Tibial artery (tissue), 4 donors: ENCODE data around the gene MYD88.
"Not testable (repeated sequence)": the region's sequence is repeated elsewhere in the genome, so short reads cannot be mapped to it uniquely, and the experiment has no call there.

Source experiments
- DNase-seq, 2 donors: peaks; one replicate each; pipeline ENCODE4 v3.0.0-alpha.2; 2019
- H3K27ac ChIP-seq, 2 donors: fragments of 200-600 bp; sonication (generic) in 1 of 2; 1 replicate in 1 of 2; 2 replicates in 1 of 2; pipeline ENCODE4 v1.5.1; 2018 to 2019; ENCODE audit warnings: mild to moderate bottlenecking in 1 of 2
- H3K27me3 ChIP-seq, 2 donors: fragments of 200-600 bp; sonication (generic) in 1 of 2; one replicate each; pipeline versions ENCODE4 v1.5.1 to v1.6.0; 2016 to 2019
- H3K36me3 ChIP-seq, 3 donors: fragments of 200-600 bp; sonication (generic) in 2 of 3; one replicate each; pipeline ENCODE4 v1.5.1; 2016 to 2019; ENCODE audit warnings: mild to moderate bottlenecking in 2 of 3
- H3K4me1 ChIP-seq, 4 donors: fragments of 200-600 bp; sonication (generic) in 2 of 4; 1 replicate in 3 of 4; 2 replicates in 1 of 4; pipeline ENCODE4 v1.5.1; 2016 to 2019
- H3K4me3 ChIP-seq, 2 donors: fragments of 200-600 bp; sonication (generic) in 1 of 2; 1 replicate in 1 of 2; 2 replicates in 1 of 2; pipeline ENCODE4 v1.5.1; 2018 to 2019; ENCODE audit warnings: mild to moderate bottlenecking in 2 of 2
- H3K9me3 ChIP-seq, 3 donors: fragments of 200-600 bp; sonication (generic) in 1 of 3; one replicate each; pipeline ENCODE4 v1.5.1; 2016 to 2019
- intact Hi-C: fragments of 100-400 bp; cut with DNase I; formaldehyde crosslinking; loops from one replicate; pipeline ENCODE4 v1.15.0; 2023; ENCODE audit warnings: low total_unique reads
- TF ChIP-seq, protein P1 (sequence below), 2 experiments: fragments of 200-600 bp in 1 of 2; fragments of 450-650 bp in 1 of 2; IDR thresholded peaks; one replicate each; pipeline ENCODE4 v1.5.1; 2017 to 2019; ENCODE audit warnings: antibody characterized with exemption in 2 of 2, mild to moderate bottlenecking in 1 of 2, moderate library complexity in 1 of 2

MYD88 gene

GRCh38 chr3:38155825-38156224 is 17.4 kb downstream of the MYD88 start:
- Histone ChIP-seq H3K27me3 (no peaks in the 10 kb centered on the region), H3K4me3 (no peak overlapping the region), H3K27ac (no peak overlapping the region), H3K4me1 (no peaks in the 10 kb centered on the region), H3K36me3 (no peaks in the 10 kb centered on the region), H3K9me3 (no peaks in the 10 kb centered on the region)
- no peak for DNase-seq
- TF ChIP-seq, protein P1, sequence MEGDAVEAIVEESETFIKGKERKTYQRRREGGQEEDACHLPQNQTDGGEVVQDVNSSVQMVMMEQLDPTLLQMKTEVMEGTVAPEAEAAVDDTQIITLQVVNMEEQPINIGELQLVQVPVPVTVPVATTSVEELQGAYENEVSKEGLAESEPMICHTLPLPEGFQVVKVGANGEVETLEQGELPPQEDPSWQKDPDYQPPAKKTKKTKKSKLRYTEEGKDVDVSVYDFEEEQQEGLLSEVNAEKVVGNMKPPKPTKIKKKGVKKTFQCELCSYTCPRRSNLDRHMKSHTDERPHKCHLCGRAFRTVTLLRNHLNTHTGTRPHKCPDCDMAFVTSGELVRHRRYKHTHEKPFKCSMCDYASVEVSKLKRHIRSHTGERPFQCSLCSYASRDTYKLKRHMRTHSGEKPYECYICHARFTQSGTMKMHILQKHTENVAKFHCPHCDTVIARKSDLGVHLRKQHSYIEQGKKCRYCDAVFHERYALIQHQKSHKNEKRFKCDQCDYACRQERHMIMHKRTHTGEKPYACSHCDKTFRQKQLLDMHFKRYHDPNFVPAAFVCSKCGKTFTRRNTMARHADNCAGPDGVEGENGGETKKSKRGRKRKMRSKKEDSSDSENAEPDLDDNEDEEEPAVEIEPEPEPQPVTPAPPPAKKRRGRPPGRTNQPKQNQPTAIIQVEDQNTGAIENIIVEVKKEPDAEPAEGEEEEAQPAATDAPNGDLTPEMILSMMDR (IDR thresholded peaks at IDR 0.05): no peak
- intact Hi-C loops: no loop called here

- Histone ChIP-seq H3K36me3 (no peaks in the 10 kb centered on the region), H3K4me1 (no peaks in the 10 kb centered on the region), H3K27ac (no peak overlapping the region), H3K4me3 (no peak overlapping the region), H3K27me3 (no peaks in the 10 kb centered on the region), H3K9me3 (no peaks in the 10 kb centered on the region)
- intact Hi-C loops: no loop called here
- no peak for DNase-seq
- TF ChIP-seq, protein P1 (IDR thresholded peaks at IDR 0.05): no peak
These were observed 18.7 kb downstream of the MYD88 start for GRCh38 chr3:38157117-38157516.

- Histone ChIP-seq H3K4me3 (no peak overlapping the region), H3K27me3 (no peaks in the 10 kb centered on the region), H3K9me3 (no peaks in the 10 kb centered on the region), H3K36me3 (no peaks in the 10 kb centered on the region), H3K4me1 (no peaks in the 10 kb centered on the region), H3K27ac (no peak overlapping the region)
- intact Hi-C loops: no loop called here
- TF ChIP-seq, protein P1 (IDR thresholded peaks at IDR 0.05): no peak
- DNase-seq: no peak
These were observed 19.1 kb downstream of the MYD88 start for GRCh38 chr3:38157595-38157994.

GRCh38 chr3:38158472-38158871 is 20.0 kb downstream of the MYD88 start:
- Histone ChIP-seq H3K36me3 (no peaks in the 10 kb centered on the region), H3K4me1 (no peaks in the 10 kb centered on the region), H3K27ac (no peak overlapping the region), H3K27me3 (no peaks in the 10 kb centered on the region), H3K9me3 (no peaks in the 10 kb centered on the region), H3K4me3 (no peak overlapping the region)
- no peak for DNase-seq
- intact Hi-C loops: no loop called here
- TF ChIP-seq, protein P1 (IDR thresholded peaks at IDR 0.05): no peak

GRCh38 chr3:38160704-38161103 is 22.2 kb downstream of the MYD88 start:
- H3K27ac ChIP-seq, H3K27me3 ChIP-seq, H3K36me3 ChIP-seq, H3K4me1 ChIP-seq, H3K4me3 ChIP-seq, H3K9me3 ChIP-seq, DNase-seq: not testable (repeated sequence)
- intact Hi-C loops: loop anchor here (10.0 kb wide), 3 partner anchors 126 to 306 kb away; partner anchors contain the start of gene DLEC1

DNA sequence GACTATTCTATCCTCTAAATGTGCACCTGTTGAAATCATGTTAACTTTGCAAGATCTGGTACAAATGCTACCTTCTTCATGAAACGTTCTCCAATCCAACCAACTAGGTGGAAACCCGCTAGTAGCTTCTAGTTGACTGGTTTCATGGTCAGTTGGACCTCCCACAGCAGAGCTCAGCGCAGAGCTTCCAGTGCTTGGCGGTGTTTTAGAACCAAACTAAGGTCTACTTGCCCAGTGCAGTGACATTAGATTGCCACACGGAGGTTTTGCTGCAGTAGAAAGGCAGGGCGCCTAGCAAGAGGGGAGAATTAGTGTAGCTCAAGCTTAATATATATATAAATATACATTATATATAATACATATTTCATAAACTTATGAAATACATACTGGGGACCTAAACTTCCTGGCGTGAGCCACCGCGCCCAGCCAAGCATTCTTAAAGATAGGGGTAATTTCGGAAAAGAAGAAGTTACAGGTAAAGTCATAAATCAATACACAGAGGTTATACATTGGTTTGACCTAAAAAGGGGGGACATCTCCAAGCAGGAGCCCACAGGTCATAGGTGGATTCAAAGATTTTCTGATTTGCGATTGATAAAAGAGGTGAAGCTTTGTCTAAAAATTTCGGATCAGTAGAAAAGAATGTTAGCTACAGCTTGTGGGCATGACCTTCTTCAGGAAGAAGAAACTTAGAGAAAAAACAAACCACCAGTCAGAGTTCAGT is 24.8 kb downstream of the MYD88 start:
- Histone ChIP-seq H3K27ac (peak overlapping the region in 1 of 2 donors; percentile 97), H3K27me3 (no peaks in the 10 kb centered on the region), H3K4me1 (peaks cover 0 to 23% (median 15%) of the 10 kb centered on the region in 4 donors), H3K4me3 (no peak overlapping the region), H3K9me3 (no peaks in the 10 kb centered on the region), H3K36me3 (no peaks in the 10 kb centered on the region)
- DNase-seq: no peak
- TF ChIP-seq, protein P1 (IDR thresholded peaks at IDR 0.05): peak in 1 of 2 experiments; percentile 5
- intact Hi-C loops: loop anchor here (10.0 kb wide), 3 partner anchors 128 to 308 kb away; partner anchors contain the start of gene DLEC1
